HG03280 (cell line): ENCODE data around the gene MSANTD3.
"Not testable (repeated sequence)": the region's sequence is repeated elsewhere in the genome, so short reads cannot be mapped to it uniquely, and the experiment has no call there.

ENCODE experiments used
- ATAC-seq: cut with Tn5 transposase; IDR thresholded peaks from one replicate; pipeline ENCODE4 v1.9.1; 2021; ENCODE audit warnings: mild to moderate bottlenecking, moderate library complexity; ENCODE audit not compliant: unreplicated experiment

Gene MSANTD3, protein sequence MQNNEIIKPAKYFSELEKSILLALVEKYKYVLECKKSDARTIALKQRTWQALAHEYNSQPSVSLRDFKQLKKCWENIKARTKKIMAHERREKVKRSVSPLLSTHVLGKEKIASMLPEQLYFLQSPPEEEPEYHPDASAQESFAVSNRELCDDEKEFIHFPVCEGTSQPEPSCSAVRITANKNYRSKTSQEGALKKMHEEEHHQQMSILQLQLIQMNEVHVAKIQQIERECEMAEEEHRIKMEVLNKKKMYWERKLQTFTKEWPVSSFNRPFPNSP

GRCh38 chr9:100426530-100427365, at the start of gene MSANTD3:
Gene MSANTD3 (plus strand): TSS chr9:100427143. CDS start chr9:100441939, 14,796 bp downstream.
- ATAC-seq, result peak; percentile 81

DNA sequence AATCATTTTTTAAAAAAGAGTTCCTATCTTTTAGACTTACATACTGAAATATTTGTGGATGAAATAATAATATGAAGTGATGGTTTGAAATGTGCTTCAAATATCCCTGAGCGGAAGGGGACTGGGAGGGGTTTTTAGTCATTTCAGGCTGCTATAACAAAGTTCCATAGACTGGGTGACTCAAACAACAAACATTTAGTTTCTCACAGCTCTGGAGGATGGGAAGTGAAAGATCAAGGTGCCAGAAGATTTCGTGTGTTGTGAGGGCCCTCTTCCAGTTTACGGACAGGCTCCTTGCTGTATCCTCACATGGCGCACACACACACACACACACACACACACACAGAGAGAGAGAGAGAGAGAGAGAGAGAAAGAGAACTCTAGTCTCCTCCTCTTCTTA, 47.1 kb upstream of the MSANTD3 start:
- no peak for ATAC-seq

DNA sequence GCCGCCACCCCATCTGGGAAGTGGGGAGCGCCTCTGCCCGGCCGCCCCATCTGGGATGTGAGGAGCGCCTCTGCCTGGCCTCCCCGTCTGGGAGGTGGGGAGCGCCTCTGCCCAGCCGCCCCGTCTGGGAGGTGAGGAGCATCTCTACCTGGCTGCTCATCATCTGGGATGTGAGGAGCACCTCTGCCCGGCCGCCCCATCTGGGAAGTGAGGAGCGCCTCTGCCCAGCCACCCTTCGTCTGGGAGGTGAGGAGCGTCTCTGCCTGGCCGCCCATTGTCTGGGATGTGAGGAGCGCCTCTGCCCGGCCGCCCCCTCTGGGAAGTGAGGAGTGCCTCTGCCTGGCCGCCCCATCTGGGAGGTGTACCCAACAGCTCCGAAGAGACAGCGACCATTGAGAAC, 34.0 kb upstream of the MSANTD3 start:
- ATAC-seq, result not testable (repeated sequence)

- ATAC-seq, result no peak
Observed at GRCh38 chr9:100394032-100394695, 32.8 kb upstream of the MSANTD3 start.

- ATAC-seq, result no peak
Observed at GRCh38 chr9:100394816-100395215, 32.1 kb upstream of the MSANTD3 start.

DNA sequence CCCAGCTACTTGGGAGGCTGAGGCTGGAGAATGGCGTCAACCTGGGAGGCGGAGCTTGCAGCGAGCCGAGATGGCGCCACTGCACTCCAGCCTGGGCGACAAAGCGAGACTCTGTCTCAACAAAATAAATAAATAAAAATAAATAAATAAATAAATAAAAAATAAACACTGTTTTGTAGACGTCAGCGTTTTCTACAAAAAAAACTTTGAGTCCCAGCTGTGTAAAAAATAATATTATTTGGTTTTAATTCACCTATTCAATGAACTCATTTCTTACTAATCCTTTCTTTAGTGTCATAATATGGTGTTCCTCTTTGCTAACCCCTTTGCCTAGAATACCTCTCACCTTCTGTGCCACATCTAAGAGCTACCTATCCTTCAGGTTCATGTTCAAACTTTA, 30.2 kb upstream of the MSANTD3 start:
- ATAC-seq, result no peak

DNA sequence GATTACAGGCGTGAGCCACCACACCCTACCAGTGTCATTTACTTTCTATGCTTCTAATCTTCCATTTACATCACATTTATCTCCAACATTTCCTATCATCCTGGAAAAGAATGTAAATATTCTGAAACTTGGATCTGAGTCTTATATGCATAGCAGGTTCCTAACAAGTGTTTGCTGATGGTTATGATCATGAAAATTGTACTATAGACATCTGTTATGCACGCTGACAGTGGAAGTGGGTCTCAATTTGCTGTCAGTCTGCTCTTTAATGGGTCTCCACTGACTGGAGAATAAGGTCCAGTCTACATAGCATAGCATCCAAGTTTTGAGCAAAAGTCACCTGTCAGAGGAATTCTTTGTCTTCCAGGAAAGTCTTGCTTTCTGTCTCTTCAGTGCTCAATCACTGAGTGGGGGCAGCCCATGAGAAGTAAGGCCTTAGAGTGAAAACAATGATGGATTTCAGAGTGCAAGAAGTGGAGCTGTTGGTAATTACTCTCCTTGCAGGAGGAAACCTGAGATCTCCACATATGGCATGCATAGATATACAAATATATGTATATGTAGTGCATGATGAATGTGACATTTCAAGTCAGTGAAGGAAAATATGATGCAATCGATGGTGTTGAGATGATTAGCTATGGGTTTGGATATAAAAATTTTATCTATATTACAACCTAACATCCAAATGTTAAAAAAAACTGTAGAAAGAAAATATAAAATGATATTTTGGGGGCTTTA, 29.2 kb upstream of the MSANTD3 start:
- no peak for ATAC-seq

DNA sequence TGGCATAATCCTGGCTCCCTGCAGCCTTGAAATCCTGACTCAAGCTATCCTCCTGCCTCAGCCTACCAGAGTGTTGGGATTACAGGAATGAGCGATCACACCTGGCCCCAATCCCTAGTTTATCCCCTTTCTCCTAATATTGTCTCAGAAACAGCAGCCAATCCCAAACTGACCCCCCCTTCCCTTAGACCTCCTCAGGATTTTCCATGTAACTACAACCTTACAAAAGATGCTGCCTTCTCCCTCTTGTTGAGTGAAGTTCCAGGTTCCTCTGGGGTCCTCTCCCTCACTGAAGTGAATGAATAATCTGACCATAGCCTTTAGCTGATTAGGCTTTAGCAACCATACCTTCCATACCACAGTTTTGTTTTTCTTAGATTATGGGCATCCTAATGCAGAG, 25.9 kb upstream of the MSANTD3 start:
- ATAC-seq, result no peak

DNA sequence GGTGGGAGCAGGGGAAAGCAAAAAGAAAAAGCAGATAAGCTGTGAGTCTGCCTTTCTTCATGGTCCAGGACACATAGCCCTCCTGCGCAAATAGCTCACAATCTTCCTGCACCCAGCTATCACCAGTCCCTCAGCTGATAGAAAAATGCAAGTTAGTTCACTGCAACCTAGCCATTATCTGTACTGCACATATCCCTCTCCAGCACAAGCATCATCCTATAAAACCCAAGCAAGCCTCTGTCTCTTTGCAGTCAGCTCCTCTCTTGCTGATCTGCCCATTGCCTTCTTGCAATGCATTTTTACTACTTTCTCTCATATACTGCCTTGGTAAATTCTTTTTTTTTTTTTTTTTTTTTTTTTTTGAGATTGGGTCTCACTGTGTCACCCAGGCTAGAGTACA, 20.0 kb upstream of the MSANTD3 start:
- no peak for ATAC-seq

DNA sequence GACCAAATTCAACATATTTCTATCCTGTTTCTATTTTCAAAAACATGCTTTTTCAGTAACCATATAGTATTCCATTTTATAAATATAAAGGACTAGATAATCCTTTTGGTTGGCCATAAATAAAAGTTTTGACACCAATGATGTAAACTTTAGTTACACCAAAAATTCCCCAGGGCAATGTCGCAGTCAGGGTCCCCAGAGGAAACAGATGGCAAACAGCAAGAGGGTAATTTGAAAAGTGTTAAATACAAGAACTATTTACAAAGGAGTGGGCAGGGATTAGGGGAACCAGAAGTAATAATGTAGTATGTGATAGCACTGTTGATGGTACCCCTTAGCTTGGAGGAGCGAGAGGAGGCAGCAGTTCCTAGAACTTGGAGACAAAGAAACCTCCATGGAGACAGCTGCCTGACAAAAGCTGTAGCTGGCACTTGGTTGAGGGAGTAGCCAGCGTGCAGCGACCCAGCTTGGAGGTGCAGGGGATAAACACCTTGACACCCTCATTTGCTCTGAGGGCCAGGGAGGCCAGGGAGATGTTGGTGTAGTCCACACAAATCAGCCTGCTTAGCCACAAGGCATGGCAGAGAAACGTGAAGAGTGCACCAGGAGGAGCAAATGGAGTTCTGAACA, 18.3 kb upstream of the MSANTD3 start:
- ATAC-seq, result no peak

- no peak for ATAC-seq
Observed at GRCh38 chr9:100409176-100409556, 17.8 kb upstream of the MSANTD3 start.

DNA sequence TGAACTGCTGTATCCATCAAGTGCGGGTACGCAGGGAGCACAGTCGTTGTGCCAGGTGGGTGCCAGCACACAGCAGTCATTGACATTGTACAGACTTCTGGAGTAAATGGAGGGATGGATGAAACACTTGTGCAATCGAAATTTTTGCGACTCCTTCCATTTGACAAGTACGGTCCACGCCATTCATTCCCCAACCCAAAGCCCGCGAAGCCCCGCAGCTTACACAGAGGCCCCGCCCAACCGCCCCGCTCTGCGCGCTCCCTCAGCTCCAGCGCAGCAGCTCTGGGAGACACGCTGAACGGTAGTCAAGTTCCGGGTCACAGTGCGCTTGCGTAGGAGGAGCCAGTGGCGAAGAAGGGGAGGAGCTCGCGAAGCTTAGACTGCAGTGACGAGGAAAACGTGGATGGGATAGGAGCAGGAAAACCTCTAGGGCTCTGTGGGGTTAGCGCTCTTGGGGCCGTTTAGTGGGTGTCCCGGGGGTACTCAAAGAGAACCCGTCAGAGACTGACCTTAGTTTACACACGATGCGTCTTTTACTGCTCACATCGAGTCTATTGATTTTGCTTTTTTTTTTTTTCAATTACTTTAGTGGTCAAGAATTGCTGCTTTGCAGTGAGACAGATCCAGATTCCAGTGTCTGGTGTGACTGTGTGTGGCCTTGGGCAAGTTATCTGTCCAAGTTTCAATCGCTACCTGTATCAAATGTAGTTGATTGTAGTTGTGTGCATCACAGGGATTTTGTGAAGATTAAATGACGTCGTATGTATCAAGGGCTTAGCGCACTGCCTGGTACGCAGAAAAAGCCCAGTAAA, 15.3 kb upstream of the MSANTD3 start:
- peak; percentile 100 for ATAC-seq

- no peak for ATAC-seq
Observed at GRCh38 chr9:100413839-100414420, 13.0 kb upstream of the MSANTD3 start.

GRCh38 chr9:100417815-100418214, 9.1 kb upstream of the MSANTD3 start:
- no peak for ATAC-seq

GRCh38 chr9:100419166-100419565, 7.8 kb upstream of the MSANTD3 start:
- no peak for ATAC-seq

GRCh38 chr9:100421116-100421515, 5.8 kb upstream of the MSANTD3 start:
- ATAC-seq, result not testable (repeated sequence)

DNA sequence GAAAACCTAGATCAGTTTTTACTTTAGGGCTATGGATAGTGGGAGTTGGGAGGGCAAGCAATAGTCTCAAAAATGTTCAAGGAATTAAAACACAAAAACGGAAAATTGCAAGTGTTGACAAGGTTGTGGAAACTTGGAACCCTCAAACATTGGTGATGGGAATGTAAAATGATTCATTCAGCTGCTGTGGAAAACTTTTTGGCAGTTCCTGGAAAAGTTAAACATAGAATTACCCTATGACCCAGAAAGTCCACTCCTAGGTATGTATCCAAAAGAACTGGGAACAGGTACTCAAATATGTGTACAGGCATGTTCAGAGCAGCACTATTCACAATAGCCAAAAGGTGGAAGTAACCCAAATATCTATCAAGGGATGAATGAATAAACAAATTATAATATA, 1.2 kb upstream of the MSANTD3 start:
- no peak for ATAC-seq

- no peak for ATAC-seq
Observed at GRCh38 chr9:100426189-100426529, 784 bp upstream of the MSANTD3 start.
